Adrenal gland (tissue), 12 donors: Measurements from ENCODE around the gene ATP6V1G3. TPM values are rescaled to one million over a fixed set of nuclear protein-coding genes. Genes with fewer than 3 reads are reported as not detected.

Source experiments
- DNase-seq, 7 donors: peaks; one replicate each; pipeline ENCODE4 v3.0.0-alpha.2; 2019 to 2020
- H3K27ac ChIP-seq, 5 donors: fragments of 200-600 bp; sonication (generic) in 4 of 5; 1 replicate in 3 of 5; 2 replicates in 2 of 5; pipeline versions ENCODE4 v1.5.1 to v1.8.0; 2016 to 2020; ENCODE audit warnings: mild to moderate bottlenecking in 1 of 5
- H3K27me3 ChIP-seq: fragments of 200-600 bp; 2 replicates; pipeline ENCODE4 v1.8.0; 2021
- H3K36me3 ChIP-seq, 2 donors: fragments of 200-600 bp; replicated peaks in 1 of 2; 1 replicate in 1 of 2; 2 replicates in 1 of 2; pipeline versions ENCODE4 v1.5.1 to v1.8.0; 2018 to 2022
- H3K4me1 ChIP-seq, 2 donors: fragments of 200-600 bp; replicated peaks in 1 of 2; 1 replicate in 1 of 2; 2 replicates in 1 of 2; pipeline versions ENCODE4 v1.5.1 to v1.8.0; 2018 to 2021
- H3K4me3 ChIP-seq, 4 donors: fragments of 200-600 bp; sonication (generic) in 3 of 4; one replicate each; pipeline ENCODE4 v1.5.1; 2016 to 2018
- H3K9me3 ChIP-seq, 3 donors: fragments of 200-600 bp; sonication (generic) in 1 of 3; replicated peaks in 1 of 3; 1 replicate in 2 of 3; 2 replicates in 1 of 3; pipeline versions ENCODE4 v1.5.1 to v1.8.0; 2016 to 2021
- CTCF ChIP-seq, 6 experiments: fragments of 450-650 bp in 4 of 6; fragments of 200-600 bp in 2 of 6; sonication (generic) in 1 of 6; IDR thresholded peaks; 1 replicate in 5 of 6; 2 replicates in 1 of 6; pipeline versions ENCODE4 v1.5.1 to v1.8.0; 2016 to 2021; ENCODE audit warnings: antibody characterized with exemption in 6 of 6, mild to moderate bottlenecking in 2 of 6, moderate library complexity in 1 of 6
- POLR2A ChIP-seq, 2 donors: fragments of 450-650 bp; IDR thresholded peaks; one replicate each; pipeline ENCODE4 v1.6.1; 2017; ENCODE audit warnings: antibody characterized with exemption in 2 of 2, mild to moderate bottlenecking in 2 of 2, moderate library complexity in 1 of 2
- WGBS, 4 donors: extraction: QIAGEN DNeasy Blood & Tissue Kit in 2 of 4; methylation state at CpG; one replicate each; pipeline versions ENCODE4 v1.1.5 to v1.1.7; 2013 to 2017; 5-methylcytosine and 5-hydroxymethylcytosine counted together
- intact Hi-C, 2 donors: fragments of 100-400 bp; cut with DNase I; formaldehyde crosslinking; loops; one replicate each; pipeline versions ENCODE4 v1.14.1 to v1.15.0; 2022 to 2023
- polyA plus RNA-seq, 3 donors: library from polyadenylated mRNA; stranded (reverse); fragments of 200-250 nt in 2 of 3; fragments of 350-450 nt in 1 of 3; fragmentation: Illumina TruSeq in 1 of 3; extraction: RNeasy Lipid Tissue Mini Kit (QIAGEN cat#74804) in 1 of 3; gene quantifications; one replicate each; pipeline ENCODE4 v1.2.3, GENCODE V29; 2013 to 2014
- total RNA-seq, 9 donors: library from RNA; depleted of rRNA in 4 of 9; stranded (reverse); fragments of >200 nt in 4 of 9; fragments of 120-200 nt in 1 of 9; fragmentation: NEBNext Ultra II Directional in 1 of 9; extraction: Animal tissue kit (Norgen Biotek cat#: 25700) in 1 of 9; gene quantifications; one replicate each; pipeline versions ENCODE4 v1.1.0 to v1.2.4, GENCODE V29; 2013 to 2023
- donor health status: healthy with polysubstance abuse.
- donor health status: Bipolar disorder and iron deficiency.
- donor health status: DM: yes; HTN: yes; CAD: no.
- donor health status: DM: no; HTN: no; CAD: no.
- donor health status: DM: no; HTN: no; CAD: no.
- donor health status: DM: yes; HTN: yes; CAD: no.

The ATP6V1G3 gene
- total and polyA plus RNA-seq, 12 donors, result not detected

GRCh38 chr1:198520524-198521254, 19.8 kb downstream of the ATP6V1G3 start:
- H3K36me3 ChIP-seq, result no peaks in the 10 kb centered on the region
- no peak for DNase-seq
- TF ChIP-seq POLR2A (IDR thresholded peaks at IDR 0.05) (no peak), CTCF (IDR thresholded peaks at IDR 0.05) (no peak)
- intact Hi-C loops, result no loop called here
- 67 to 81% (median 75%) methylated on average over 5 of the region's 5 CpGs for WGBS, 4 donors
- H3K9me3 ChIP-seq, result no peaks in the 10 kb centered on the region
- no peak overlapping the region for H3K27ac ChIP-seq
- no peaks in the 10 kb centered on the region for H3K27me3 ChIP-seq
- no peaks in the 10 kb centered on the region for H3K4me1 ChIP-seq
- no peak overlapping the region for H3K4me3 ChIP-seq

GRCh38 chr1:198519639-198520501, 20.6 kb downstream of the ATP6V1G3 start:
- H3K4me1 ChIP-seq, result no peaks in the 10 kb centered on the region
- TF ChIP-seq CTCF (IDR thresholded peaks at IDR 0.05), result no peak
- TF ChIP-seq POLR2A (IDR thresholded peaks at IDR 0.05), result no peak
- WGBS, 4 donors, result 77 to 80% (median 78%) methylated on average over 10 of the region's 10 CpGs
- no peak overlapping the region for H3K27ac ChIP-seq
- H3K36me3 ChIP-seq, result no peaks in the 10 kb centered on the region
- no peak overlapping the region for H3K4me3 ChIP-seq
- H3K9me3 ChIP-seq, result no peaks in the 10 kb centered on the region
- intact Hi-C loops, result no loop called here
- DNase-seq, result no peak
- no peaks in the 10 kb centered on the region for H3K27me3 ChIP-seq

DNA sequence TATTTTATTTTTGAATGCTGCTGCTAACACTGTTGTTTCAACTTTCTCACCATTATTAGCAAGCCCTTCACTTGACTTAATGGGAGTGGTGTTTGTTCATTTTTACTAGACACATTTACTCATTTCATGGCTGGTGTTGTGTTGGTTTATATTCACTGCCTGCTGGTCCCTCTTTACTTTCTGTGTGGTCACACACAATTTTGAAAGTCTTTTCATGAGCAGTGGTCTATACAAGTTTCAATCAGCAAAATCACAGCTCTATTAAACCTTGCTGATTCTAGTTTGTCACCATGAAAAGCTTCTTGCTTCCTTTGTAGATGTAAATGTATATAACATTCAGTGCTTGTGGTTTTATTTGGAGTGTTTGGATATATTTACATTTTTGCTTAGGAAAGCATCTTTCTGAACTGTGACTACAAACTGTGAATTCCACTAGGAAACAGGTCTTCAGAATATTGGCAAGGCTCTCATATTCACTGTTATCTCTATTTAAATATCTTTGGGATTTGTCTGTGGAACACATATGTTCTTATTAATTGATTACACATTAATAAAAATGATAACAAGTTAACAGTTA, 22.8 kb downstream of the ATP6V1G3 start:
- intact Hi-C loops, result no loop called here
- H3K4me1 ChIP-seq, result no peaks in the 10 kb centered on the region

More for the DNA sequence above, 22.8 kb downstream of the ATP6V1G3 start:
- TF ChIP-seq POLR2A (IDR thresholded peaks at IDR 0.05), result no peak
- no peak for TF ChIP-seq CTCF (IDR thresholded peaks at IDR 0.05)
- Histone ChIP-seq H3K36me3 (no peaks in the 10 kb centered on the region), H3K9me3 (no peaks in the 10 kb centered on the region), H3K27ac (no peak overlapping the region), H3K27me3 (no peaks in the 10 kb centered on the region), H3K4me3 (no peak overlapping the region)
- DNase-seq, result no peak
